HG03575 (cell line): Measurements from ENCODE around the gene RASGEF1B.
"Not testable (repeated sequence)": the region's sequence is repeated elsewhere in the genome, so short reads cannot be mapped to it uniquely, and the experiment has no call there.

ENCODE experiments used
- ATAC-seq: cut with Tn5 transposase; IDR thresholded peaks from one replicate; pipeline ENCODE4 v1.9.1; 2021; ENCODE audit not compliant: unreplicated experiment, insufficient number of reproducible peaks, low FRiP score; ENCODE audit errors: extremely low read depth

The RASGEF1B gene

GRCh38 chr4:81412946-81413495, 58.7 kb downstream of the RASGEF1B start:
- no peak for ATAC-seq

GRCh38 chr4:81410680-81411079, 61.0 kb downstream of the RASGEF1B start:
- no peak for ATAC-seq

GRCh38 chr4:81409836-81410235, 61.9 kb downstream of the RASGEF1B start:
- no peak for ATAC-seq

- ATAC-seq = no peak
Measured at GRCh38 chr4:81408341-81408740, 63.4 kb downstream of the RASGEF1B start.

GRCh38 chr4:81407726-81408125, 64.0 kb downstream of the RASGEF1B start:
- no peak for ATAC-seq

GRCh38 chr4:81406481-81406880, 65.2 kb downstream of the RASGEF1B start:
- not testable (repeated sequence) for ATAC-seq

GRCh38 chr4:81405900-81406401, 65.8 kb downstream of the RASGEF1B start:
- peak; percentile 64 for ATAC-seq

- no peak for ATAC-seq
Measured at GRCh38 chr4:81404741-81405140, 67.0 kb downstream of the RASGEF1B start.

GRCh38 chr4:81404294-81404693, 67.4 kb downstream of the RASGEF1B start:
- no peak for ATAC-seq

- no peak for ATAC-seq
Measured at GRCh38 chr4:81399306-81400086, 72.2 kb downstream of the RASGEF1B start.

- no peak for ATAC-seq
Measured at GRCh38 chr4:81398379-81398778, 73.3 kb downstream of the RASGEF1B start.

GRCh38 chr4:81397635-81398034, 74.1 kb downstream of the RASGEF1B start:
- ATAC-seq = no peak

GRCh38 chr4:81395239-81395638, 76.5 kb downstream of the RASGEF1B start:
- ATAC-seq = no peak

GRCh38 chr4:81392164-81392563, 79.5 kb downstream of the RASGEF1B start:
- ATAC-seq = no peak

- ATAC-seq = no peak
Measured at GRCh38 chr4:81389720-81390119, 82.0 kb downstream of the RASGEF1B start.

- no peak for ATAC-seq
Measured at GRCh38 chr4:81380437-81380836, 91.3 kb downstream of the RASGEF1B start.

GRCh38 chr4:81378386-81378785, 93.3 kb downstream of the RASGEF1B start:
- no peak for ATAC-seq

- no peak for ATAC-seq
Measured at GRCh38 chr4:81377191-81377590, 94.5 kb downstream of the RASGEF1B start.

- ATAC-seq = no peak
Measured at GRCh38 chr4:81376720-81377119, 95.0 kb downstream of the RASGEF1B start.
